Measurements from ENCODE around the gene ATP6V1G3.
"Not testable (repeated sequence)": the region's sequence is repeated elsewhere in the genome, so short reads cannot be mapped to it uniquely, and the experiment has no call there.

Gene ATP6V1G3

GRCh38 chr1:198541737-198542136 is 1.3 kb upstream of the ATP6V1G3 start:
- DNase-seq = no peak

- no peak for DNase-seq
Observed at GRCh38 chr1:198538579-198539364, 1.7 kb downstream of the ATP6V1G3 start.

- no peak for DNase-seq
Observed at GRCh38 chr1:198535631-198536030, 4.8 kb downstream of the ATP6V1G3 start.

GRCh38 chr1:198534548-198535418 is 5.7 kb downstream of the ATP6V1G3 start:
- DNase-seq = no peak

GRCh38 chr1:198531891-198532290 is 8.6 kb downstream of the ATP6V1G3 start:
- no peak for DNase-seq

GRCh38 chr1:198530953-198531352 is 9.5 kb downstream of the ATP6V1G3 start:
- no peak for DNase-seq

- no peak for DNase-seq
Observed at GRCh38 chr1:198529414-198529813, 11.1 kb downstream of the ATP6V1G3 start.

- no peak for DNase-seq
Observed at GRCh38 chr1:198528364-198528763, 12.1 kb downstream of the ATP6V1G3 start.

GRCh38 chr1:198524556-198524955 is 15.9 kb downstream of the ATP6V1G3 start:
- DNase-seq = no peak

- DNase-seq = not testable (repeated sequence)
Observed at GRCh38 chr1:198524127-198524526, 16.4 kb downstream of the ATP6V1G3 start.

GRCh38 chr1:198523182-198523950 is 17.1 kb downstream of the ATP6V1G3 start:
- DNase-seq = no peak

GRCh38 chr1:198520524-198521254 is 19.8 kb downstream of the ATP6V1G3 start:
- DNase-seq = no peak

- no peak for DNase-seq
Observed at GRCh38 chr1:198519639-198520501, 20.6 kb downstream of the ATP6V1G3 start.

GRCh38 chr1:198517623-198518199 is 22.8 kb downstream of the ATP6V1G3 start:
- DNase-seq = no peak

GRCh38 chr1:198500096-198500495 is 40.4 kb downstream of the ATP6V1G3 start:
- no peak for DNase-seq

- DNase-seq = no peak
Observed at GRCh38 chr1:198499588-198499987, 40.9 kb downstream of the ATP6V1G3 start.

- no peak for DNase-seq
Observed at GRCh38 chr1:198498881-198499280, 41.6 kb downstream of the ATP6V1G3 start.

- no peak for DNase-seq
Observed at GRCh38 chr1:198498103-198498385, 42.4 kb downstream of the ATP6V1G3 start.

- DNase-seq = no peak
Observed at GRCh38 chr1:198497326-198498102, 43.0 kb downstream of the ATP6V1G3 start.

Measured in cerebellar nuclear complex (tissue), 1 donor.